Measurements from ENCODE around the gene CCDC138.
A peak's percentile ranks its signal among the peaks of the same experiment; 100 is the strongest.

Gene CCDC138

GRCh38 chr2:108803045-108803736 lies 16.6 kb downstream of the CCDC138 start:
- TF ChIP-seq FOXP2 (optimal IDR thresholded peaks at IDR 0.05; ENCODE audit: control extremely low read depth, extremely low read length, insufficient read depth) (no peak), EZH2 (IDR thresholded peaks at IDR 0.05) (no peak), POLR2AphosphoS5 (IDR thresholded peaks at IDR 0.05; ENCODE audit: borderline replicate concordance, low read depth, low read length) (no peak)
- Histone ChIP-seq H3K36me3 (ENCODE audit: insufficient read depth, low read length) (peaks cover 48% of the 10 kb centered on the region), H3K9ac (ENCODE audit: insufficient read length) (no peak overlapping the region), H3K4me3 (no peak overlapping the region), H3K27ac (peak overlapping the region; percentile 82), H3K9me3 (ENCODE audit: low read depth, low read length) (no peaks in the 10 kb centered on the region; the same call in 1 of the 2 replicates)
- no peak for DNase-seq (ENCODE audit: low read depth, low spot score)

GRCh38 chr2:108805032-108805431 lies 18.5 kb downstream of the CCDC138 start:
- Histone ChIP-seq H3K9me3 (ENCODE audit: low read depth, low read length) (peaks cover 4% of the 10 kb centered on the region; the same call in 1 of the 2 replicates), H3K4me3 (no peak overlapping the region), H3K27ac (no peak overlapping the region), H3K9ac (ENCODE audit: insufficient read length) (no peak overlapping the region), H3K36me3 (ENCODE audit: insufficient read depth, low read length) (peaks cover 49% of the 10 kb centered on the region)
- DNase-seq (ENCODE audit: low read depth, low spot score): no peak
- TF ChIP-seq POLR2AphosphoS5 (IDR thresholded peaks at IDR 0.05; ENCODE audit: borderline replicate concordance, low read depth, low read length) (no peak), FOXP2 (optimal IDR thresholded peaks at IDR 0.05; ENCODE audit: control extremely low read depth, extremely low read length, insufficient read depth) (no peak), EZH2 (IDR thresholded peaks at IDR 0.05) (no peak)

DNA sequence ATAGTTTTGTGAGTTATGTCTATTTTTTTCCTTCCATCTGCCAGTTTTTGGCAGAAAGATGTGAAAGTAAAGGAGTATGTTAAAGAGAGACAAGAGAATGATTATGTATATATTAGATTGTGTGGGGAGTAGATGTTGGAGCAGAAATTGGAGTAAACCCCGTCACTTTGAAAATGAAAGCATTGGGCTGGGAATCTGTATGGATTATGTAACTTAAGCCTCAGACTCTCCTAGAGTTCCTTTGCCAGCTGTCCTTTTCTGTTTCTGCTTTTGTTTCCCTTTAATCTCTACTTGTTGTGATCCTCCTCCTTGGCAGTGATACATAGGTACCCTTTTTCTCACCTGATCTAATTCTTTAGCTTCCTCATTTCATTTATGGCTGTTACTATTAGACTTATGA lies 19.2 kb downstream of the CCDC138 start:
- DNase-seq (ENCODE audit: low read depth, low spot score): no peak
- peaks cover 53% of the 10 kb centered on the region for H3K36me3 ChIP-seq (ENCODE audit: insufficient read depth, low read length)
- H3K9me3 ChIP-seq (ENCODE audit: low read depth, low read length): peaks cover 6% of the 10 kb centered on the region; the same call in 1 of the 2 replicates
- H3K27ac ChIP-seq: peak overlapping the region; percentile 84
- no peak overlapping the region for H3K9ac ChIP-seq (ENCODE audit: insufficient read length)
- peak overlapping the region; percentile 34; the same call in 1 of the 2 replicates for H3K4me3 ChIP-seq
- TF ChIP-seq FOXP2 (optimal IDR thresholded peaks at IDR 0.05; ENCODE audit: control extremely low read depth, extremely low read length, insufficient read depth) (no peak), POLR2AphosphoS5 (IDR thresholded peaks at IDR 0.05; ENCODE audit: borderline replicate concordance, low read depth, low read length) (no peak), EZH2 (IDR thresholded peaks at IDR 0.05) (no peak)

- Histone ChIP-seq H3K9me3 (ENCODE audit: low read depth, low read length) (peaks cover 6% of the 10 kb centered on the region; the same call in 1 of the 2 replicates), H3K4me3 (peak overlapping the region; percentile 34), H3K36me3 (ENCODE audit: insufficient read depth, low read length) (peaks cover 59% of the 10 kb centered on the region), H3K27ac (peak overlapping the region; percentile 84), H3K9ac (ENCODE audit: insufficient read length) (no peak overlapping the region)
- TF ChIP-seq EZH2 (IDR thresholded peaks at IDR 0.05) (no peak), FOXP2 (optimal IDR thresholded peaks at IDR 0.05; ENCODE audit: control extremely low read depth, extremely low read length, insufficient read depth) (no peak), POLR2AphosphoS5 (IDR thresholded peaks at IDR 0.05; ENCODE audit: borderline replicate concordance, low read depth, low read length) (no peak)
- DNase-seq (ENCODE audit: low read depth, low spot score): no peak
Observed at GRCh38 chr2:108806371-108807113, 20.0 kb downstream of the CCDC138 start.

GRCh38 chr2:108809936-108810335 lies 23.4 kb downstream of the CCDC138 start:
- no peak for TF ChIP-seq POLR2AphosphoS5 (IDR thresholded peaks at IDR 0.05; ENCODE audit: borderline replicate concordance, low read depth, low read length)
- no peak for TF ChIP-seq EZH2 (IDR thresholded peaks at IDR 0.05)
- TF ChIP-seq FOXP2 (optimal IDR thresholded peaks at IDR 0.05; ENCODE audit: control extremely low read depth, extremely low read length, insufficient read depth): no peak
- Histone ChIP-seq H3K4me3 (no peak overlapping the region), H3K27ac (no peak overlapping the region), H3K9ac (ENCODE audit: insufficient read length) (no peak overlapping the region), H3K9me3 (ENCODE audit: low read depth, low read length) (peaks cover 6% of the 10 kb centered on the region; the same call in 1 of the 2 replicates), H3K36me3 (ENCODE audit: insufficient read depth, low read length) (peaks cover 73% of the 10 kb centered on the region)
- no peak for DNase-seq (ENCODE audit: low read depth, low spot score)

- Histone ChIP-seq H3K9ac (ENCODE audit: insufficient read length) (no peak overlapping the region), H3K4me3 (no peak overlapping the region), H3K36me3 (ENCODE audit: insufficient read depth, low read length) (peaks cover 82% of the 10 kb centered on the region), H3K9me3 (ENCODE audit: low read depth, low read length) (peaks cover 6% of the 10 kb centered on the region; the same call in 1 of the 2 replicates), H3K27ac (no peak overlapping the region)
- no peak for DNase-seq (ENCODE audit: low read depth, low spot score)
- TF ChIP-seq FOXP2 (optimal IDR thresholded peaks at IDR 0.05; ENCODE audit: control extremely low read depth, extremely low read length, insufficient read depth) (no peak), EZH2 (IDR thresholded peaks at IDR 0.05) (no peak), POLR2AphosphoS5 (IDR thresholded peaks at IDR 0.05; ENCODE audit: borderline replicate concordance, low read depth, low read length) (no peak)
Observed at GRCh38 chr2:108810993-108811957, 24.7 kb downstream of the CCDC138 start.

GRCh38 chr2:108813732-108814131 lies 27.2 kb downstream of the CCDC138 start:
- Histone ChIP-seq H3K9me3 (ENCODE audit: low read depth, low read length) (peaks cover 9% of the 10 kb centered on the region; the same call in 1 of the 2 replicates), H3K9ac (ENCODE audit: insufficient read length) (no peak overlapping the region), H3K4me3 (no peak overlapping the region), H3K27ac (no peak overlapping the region), H3K36me3 (ENCODE audit: insufficient read depth, low read length) (peaks cover 89% of the 10 kb centered on the region)
- DNase-seq (ENCODE audit: low read depth, low spot score): no peak
- TF ChIP-seq EZH2 (IDR thresholded peaks at IDR 0.05) (no peak), FOXP2 (optimal IDR thresholded peaks at IDR 0.05; ENCODE audit: control extremely low read depth, extremely low read length, insufficient read depth) (no peak), POLR2AphosphoS5 (IDR thresholded peaks at IDR 0.05; ENCODE audit: borderline replicate concordance, low read depth, low read length) (no peak)

Data from SK-N-MC (cell line).